HG03025 (cell line): ENCODE measurements around the gene AMELY.
"Not testable (repeated sequence)": the region's sequence is repeated elsewhere in the genome, so short reads cannot be mapped to it uniquely, and the experiment has no call there.

ENCODE experiments used
- ATAC-seq: cut with Tn5 transposase; IDR thresholded peaks from one replicate; pipeline ENCODE4 v1.9.1; 2021; ENCODE audit warnings: mild to moderate bottlenecking, moderate library complexity; ENCODE audit not compliant: unreplicated experiment, low FRiP score

The AMELY gene, protein sequence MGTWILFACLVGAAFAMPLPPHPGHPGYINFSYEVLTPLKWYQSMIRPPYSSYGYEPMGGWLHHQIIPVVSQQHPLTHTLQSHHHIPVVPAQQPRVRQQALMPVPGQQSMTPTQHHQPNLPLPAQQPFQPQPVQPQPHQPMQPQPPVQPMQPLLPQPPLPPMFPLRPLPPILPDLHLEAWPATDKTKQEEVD

GRCh38 chrY:6911253-6911881 lies at the start of gene AMELY:
TSS of gene AMELY (minus strand) at chrY:6911752. CDS start at chrY:6872608, 39,144 bp downstream.
- no peak for ATAC-seq

DNA sequence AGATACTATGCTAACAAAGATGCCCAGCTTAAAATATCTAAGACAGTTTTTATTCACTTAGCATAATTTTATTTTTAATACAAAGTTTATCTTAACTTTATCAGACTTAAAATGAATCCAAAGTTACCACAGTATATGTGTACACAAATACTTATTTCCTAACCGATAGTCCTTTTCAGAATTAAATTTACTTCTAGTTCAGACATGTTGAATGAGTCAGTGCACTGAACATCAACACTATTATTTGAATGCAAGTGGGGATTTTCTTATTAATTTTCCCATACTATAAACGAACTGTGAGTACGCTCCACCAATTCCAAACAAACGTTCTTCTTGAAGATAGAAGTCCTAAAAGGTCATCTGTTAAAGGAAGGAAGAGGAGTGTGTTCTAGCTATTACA lies 38.4 kb upstream of the AMELY start:
- ATAC-seq: no peak

GRCh38 chrY:6948378-6948777 lies 36.8 kb upstream of the AMELY start:
- ATAC-seq: no peak

DNA sequence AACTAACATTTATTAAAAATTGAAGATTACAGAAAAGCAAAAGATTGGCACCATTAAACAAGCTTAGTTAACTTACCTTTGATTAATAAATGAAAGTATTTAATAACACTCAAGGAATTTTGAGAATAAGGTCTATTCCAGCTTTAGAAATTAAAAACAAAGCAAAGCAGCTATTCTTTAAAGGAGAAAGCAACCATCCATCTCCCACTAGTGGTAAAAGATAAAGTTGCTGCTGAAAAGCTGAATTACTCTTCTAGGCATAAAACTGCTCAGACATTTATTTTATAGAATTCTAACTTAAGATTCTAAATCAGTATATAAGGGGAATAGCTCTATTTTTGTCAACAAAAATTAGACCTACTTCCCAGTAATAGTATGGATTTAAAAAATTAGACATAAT lies 36.1 kb upstream of the AMELY start:
- ATAC-seq: no peak

GRCh38 chrY:6935497-6935896 lies 23.9 kb upstream of the AMELY start:
- no peak for ATAC-seq

DNA sequence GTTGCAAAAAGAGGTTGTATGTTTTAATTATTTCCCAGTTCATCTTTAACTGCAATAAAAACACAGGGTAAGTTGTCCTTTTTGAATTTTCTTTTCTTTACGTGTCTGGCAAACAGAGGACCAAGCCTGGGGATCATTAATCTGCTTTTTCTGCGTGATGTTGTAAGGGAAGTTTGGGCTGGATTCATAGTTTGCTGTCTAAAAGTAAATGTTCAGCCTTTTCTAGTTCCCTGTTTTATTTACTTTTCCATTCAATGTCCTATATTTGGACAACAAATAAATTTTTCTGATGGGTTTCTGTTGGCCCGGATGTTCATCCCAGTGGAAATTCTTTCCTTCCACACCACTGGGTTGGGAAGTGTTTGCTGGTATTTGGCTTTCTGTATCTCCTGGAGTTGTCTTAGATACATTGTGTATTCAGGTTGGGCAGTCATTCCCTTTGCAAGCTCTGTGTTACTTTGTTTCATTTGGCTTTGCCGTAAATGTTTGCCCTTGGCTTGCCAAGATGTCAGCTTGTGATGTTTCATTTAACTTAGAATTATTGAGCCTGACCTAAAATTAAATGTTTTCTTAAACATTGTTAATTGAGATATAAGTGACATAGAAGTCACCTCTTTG lies 20.3 kb upstream of the AMELY start:
- no peak for ATAC-seq

GRCh38 chrY:6929237-6929636 lies 17.7 kb upstream of the AMELY start:
- ATAC-seq: no peak

GRCh38 chrY:6928265-6928664 lies 16.7 kb upstream of the AMELY start:
- no peak for ATAC-seq

DNA sequence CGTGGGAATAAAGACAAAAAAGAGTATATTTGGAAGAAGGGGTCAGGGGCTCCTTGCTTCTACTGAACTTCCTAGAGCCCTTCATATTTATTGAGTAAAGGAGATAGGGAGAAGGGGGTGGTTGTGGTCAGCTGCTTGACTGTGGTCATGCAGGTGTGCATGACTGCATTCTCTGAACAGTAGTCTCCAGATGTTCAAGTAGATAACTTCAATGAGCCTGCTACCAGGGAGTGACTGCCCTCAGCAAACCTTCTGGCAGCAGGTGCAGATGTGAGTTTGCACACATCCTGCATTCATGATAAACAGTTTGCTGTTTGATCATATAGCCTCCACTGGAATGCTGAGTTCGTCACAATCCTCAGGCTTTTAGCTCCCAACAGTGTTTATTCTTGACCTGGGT lies 9.5 kb upstream of the AMELY start:
- ATAC-seq: no peak

DNA sequence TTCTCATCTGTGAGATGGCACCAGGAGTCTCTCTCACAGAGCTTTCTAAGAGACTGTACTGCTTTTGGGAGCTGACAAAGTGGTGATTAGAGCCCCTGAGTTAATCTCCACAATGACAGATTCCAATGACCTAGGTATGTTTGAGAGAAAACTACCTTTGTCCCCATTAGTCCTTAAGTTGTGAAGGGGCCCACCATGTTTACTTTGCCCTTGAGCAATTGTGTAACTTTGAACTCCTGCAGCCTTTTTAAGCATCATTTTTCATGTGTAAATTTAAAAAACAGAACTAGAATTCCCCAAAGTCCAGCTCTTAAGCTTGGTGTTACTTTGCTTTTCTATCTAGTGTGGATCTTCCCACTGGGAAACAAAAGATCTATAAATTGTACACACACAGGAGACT lies 1.8 kb upstream of the AMELY start:
- ATAC-seq: no peak

- ATAC-seq: no peak
These were observed 940 bp downstream of the AMELY start, which contains the start of gene TBL1Y for GRCh38 chrY:6910372-6911252. TSS of gene TBL1Y (plus strand) at chrY:6910697. CDS start at chrY:7025085, 114,388 bp downstream.

- ATAC-seq: no peak
These were observed 1.7 kb downstream of the AMELY start for GRCh38 chrY:6909856-6910255.

DNA sequence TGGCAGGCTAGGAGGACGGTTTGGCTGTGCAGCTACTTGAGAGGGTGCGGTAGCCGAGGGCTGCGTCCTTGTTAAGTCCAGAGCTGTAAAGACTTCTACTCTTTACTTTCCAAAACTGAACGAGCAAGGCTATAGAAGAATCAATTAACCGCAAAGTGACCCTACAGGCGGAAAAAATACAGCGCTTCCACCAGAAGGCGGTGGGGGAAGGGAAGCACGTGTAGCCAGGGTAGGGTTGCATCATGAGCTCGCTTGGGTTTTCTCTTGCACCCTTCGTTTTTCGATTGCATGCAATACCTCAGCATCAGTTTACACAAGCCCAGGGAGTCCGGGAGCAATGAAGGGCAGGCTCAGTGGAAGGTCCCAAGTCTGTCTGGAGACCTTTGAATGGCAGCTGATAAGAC lies 2.4 kb downstream of the AMELY start:
- ATAC-seq: no peak

DNA sequence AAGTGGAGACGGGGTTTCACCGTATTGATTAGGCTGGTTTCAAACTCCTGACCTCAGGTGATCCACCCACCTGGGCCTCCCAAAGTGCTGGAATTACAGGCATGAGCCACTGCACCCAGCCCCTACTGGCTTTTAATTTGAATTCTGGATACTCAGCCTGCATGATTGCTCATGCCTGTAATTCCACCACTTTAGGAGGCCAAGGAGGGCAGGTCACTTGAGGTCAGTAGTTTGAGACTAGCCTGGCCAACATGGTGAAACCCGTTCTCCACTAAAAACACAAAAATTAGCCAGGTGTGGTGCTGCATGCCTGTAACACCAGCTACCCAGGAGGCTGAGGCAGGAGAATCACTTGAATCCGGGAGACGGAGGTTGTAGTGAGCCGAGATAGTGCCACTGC lies 3.5 kb downstream of the AMELY start:
- ATAC-seq: not testable (repeated sequence)

- no peak for ATAC-seq
These were observed 4.0 kb downstream of the AMELY start for GRCh38 chrY:6907591-6907990.

DNA sequence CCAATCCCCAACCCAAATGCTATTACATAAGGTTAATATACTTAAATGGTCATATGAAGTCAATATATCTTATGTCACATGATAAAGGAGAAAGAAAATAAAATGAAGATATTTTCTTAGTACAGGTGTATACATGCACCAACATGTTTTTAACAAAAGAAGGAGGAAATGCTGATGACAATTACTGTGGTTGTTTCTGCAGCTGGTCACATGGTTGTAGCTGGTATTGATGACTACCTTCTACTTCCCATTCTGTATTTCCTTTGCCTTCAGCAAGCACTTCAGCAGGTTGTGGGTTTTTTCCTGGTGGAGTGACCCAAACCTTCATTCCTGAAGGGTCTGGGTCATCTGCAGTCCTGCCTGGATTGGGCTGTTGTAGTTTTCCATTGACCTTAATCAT lies 9.4 kb downstream of the AMELY start:
- not testable (repeated sequence) for ATAC-seq

GRCh38 chrY:6895236-6895635 lies 16.3 kb downstream of the AMELY start:
- no peak for ATAC-seq

DNA sequence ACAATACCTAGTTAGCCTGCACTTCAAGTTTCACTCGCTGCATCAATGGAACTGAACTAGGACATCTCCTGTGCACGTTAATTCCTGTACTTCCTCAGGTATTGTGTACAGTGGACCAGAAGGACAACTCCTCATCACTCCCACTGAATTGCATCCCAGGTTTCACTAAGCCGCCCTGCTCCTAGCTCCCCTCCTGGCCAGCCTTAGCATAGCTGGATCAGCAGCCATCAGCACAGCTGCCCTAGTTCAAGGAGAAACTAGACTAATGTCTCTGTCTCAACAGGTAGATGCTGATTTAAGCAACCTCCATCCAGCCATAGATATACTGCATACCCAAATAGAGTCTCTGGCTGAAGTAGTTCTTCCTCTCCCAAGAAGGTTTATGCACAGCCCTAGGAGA lies 17.1 kb downstream of the AMELY start:
- no peak for ATAC-seq

DNA sequence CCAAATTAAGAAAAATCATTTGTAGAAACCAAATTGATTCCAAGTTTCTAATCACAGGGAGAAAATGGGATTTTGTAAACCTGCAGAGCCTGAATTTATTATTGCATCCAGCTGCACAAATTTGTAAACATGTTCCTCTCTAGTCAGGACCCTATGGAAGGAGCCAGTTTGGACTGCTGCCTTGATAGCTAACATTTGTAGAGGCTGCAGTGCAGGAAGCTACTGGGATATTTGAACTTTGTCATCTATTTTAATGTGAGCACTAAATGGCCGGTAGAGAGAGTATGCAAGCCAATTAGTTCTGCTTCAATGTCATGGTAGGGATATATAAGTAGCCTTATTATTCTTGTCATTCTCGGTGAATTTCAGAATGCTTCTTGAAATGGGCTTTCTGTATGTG lies 62.2 kb downstream of the AMELY start:
- ATAC-seq: no peak

- ATAC-seq: not testable (repeated sequence)
These were observed 68.9 kb downstream of the AMELY start for GRCh38 chrY:6842650-6843049.
